Measurements from ENCODE around the gene PDZD2.
"Not testable (repeated sequence)": the region's sequence is repeated elsewhere in the genome, so short reads cannot be mapped to it uniquely, and the experiment has no call there.

Gene PDZD2

GRCh38 chr5:31638748-31639418 lies at the start of gene PDZD2:
Gene PDZD2, plus strand, starts transcription at chr5:31639131.
- Histone ChIP-seq H3K36me3 (ENCODE audit: insufficient read depth, low read length) (no peaks in the 10 kb centered on the region), H3K4me1 (ENCODE audit: insufficient read depth, low read length) (peaks cover 7% of the 10 kb centered on the region), H3K27me3 (ENCODE audit: control insufficient read depth in 1 of 2, insufficient read depth in 2 of 2, low read length in 2 of 2) (no peaks in the 10 kb centered on the region), H3K9me3 (ENCODE audit: low read length) (no peaks in the 10 kb centered on the region), H3K9ac (ENCODE audit: low read length) (no peak within 1 kb of the TSS), H3K4me3 (ENCODE audit: low read depth in 1 of 2, low read length in 2 of 2) (peak within 1 kb of the TSS; percentile 58 to 67), H3K27ac (ENCODE audit: low read depth, low read length) (no peak within 1 kb of the TSS)

GRCh38 chr5:31593665-31594064 lies 45.3 kb upstream of the PDZD2 start:
- no peaks in the 10 kb centered on the region for H3K9me3 ChIP-seq (ENCODE audit: low read length)
- no peaks in the 10 kb centered on the region for H3K36me3 ChIP-seq (ENCODE audit: insufficient read depth, low read length)
- no peaks in the 10 kb centered on the region for H3K27me3 ChIP-seq (ENCODE audit: control insufficient read depth in 1 of 2, insufficient read depth in 2 of 2, low read length in 2 of 2)
- no peak overlapping the region for H3K9ac ChIP-seq (ENCODE audit: low read length)
- H3K4me1 ChIP-seq (ENCODE audit: insufficient read depth, low read length), result no peaks in the 10 kb centered on the region
- H3K27ac ChIP-seq (ENCODE audit: low read depth, low read length), result no peak overlapping the region
- no peak overlapping the region for H3K4me3 ChIP-seq (ENCODE audit: low read depth in 1 of 2, low read length in 2 of 2)

GRCh38 chr5:31596354-31596753 lies 42.6 kb upstream of the PDZD2 start:
- H3K4me1 ChIP-seq (ENCODE audit: insufficient read depth, low read length), result no peaks in the 10 kb centered on the region
- H3K4me3 ChIP-seq (ENCODE audit: low read depth in 1 of 2, low read length in 2 of 2), result no peak overlapping the region
- H3K9me3 ChIP-seq (ENCODE audit: low read length), result no peaks in the 10 kb centered on the region
- no peak overlapping the region for H3K9ac ChIP-seq (ENCODE audit: low read length)
- no peaks in the 10 kb centered on the region for H3K27me3 ChIP-seq (ENCODE audit: control insufficient read depth in 1 of 2, insufficient read depth in 2 of 2, low read length in 2 of 2)
- no peak overlapping the region for H3K27ac ChIP-seq (ENCODE audit: low read depth, low read length)
- no peaks in the 10 kb centered on the region for H3K36me3 ChIP-seq (ENCODE audit: insufficient read depth, low read length)

- no peaks in the 10 kb centered on the region for H3K36me3 ChIP-seq (ENCODE audit: insufficient read depth, low read length)
- H3K4me1 ChIP-seq (ENCODE audit: insufficient read depth, low read length), result no peaks in the 10 kb centered on the region
- H3K9ac ChIP-seq (ENCODE audit: low read length), result no peak overlapping the region
- no peaks in the 10 kb centered on the region for H3K9me3 ChIP-seq (ENCODE audit: low read length)
- no peaks in the 10 kb centered on the region for H3K27me3 ChIP-seq (ENCODE audit: control insufficient read depth in 1 of 2, insufficient read depth in 2 of 2, low read length in 2 of 2)
- H3K4me3 ChIP-seq (ENCODE audit: low read depth in 1 of 2, low read length in 2 of 2), result no peak overlapping the region
- H3K27ac ChIP-seq (ENCODE audit: low read depth, low read length), result no peak overlapping the region
Measured at GRCh38 chr5:31598640-31599611, 40.0 kb upstream of the PDZD2 start.

- not testable (repeated sequence) for H3K9me3 ChIP-seq (ENCODE audit: low read length); H3K36me3 ChIP-seq (ENCODE audit: insufficient read depth, low read length); H3K9ac ChIP-seq (ENCODE audit: low read length); H3K4me1 ChIP-seq (ENCODE audit: insufficient read depth, low read length); H3K27ac ChIP-seq (ENCODE audit: low read depth, low read length); H3K4me3 ChIP-seq (ENCODE audit: low read depth in 1 of 2, low read length in 2 of 2); H3K27me3 ChIP-seq (ENCODE audit: control insufficient read depth in 1 of 2, insufficient read depth in 2 of 2, low read length in 2 of 2)
Measured at GRCh38 chr5:31602305-31602704, 36.6 kb upstream of the PDZD2 start.

GRCh38 chr5:31604240-31604639 lies 34.7 kb upstream of the PDZD2 start:
- H3K4me1 ChIP-seq (ENCODE audit: insufficient read depth, low read length), result no peaks in the 10 kb centered on the region
- H3K9ac ChIP-seq (ENCODE audit: low read length), result no peak overlapping the region
- no peak overlapping the region for H3K4me3 ChIP-seq (ENCODE audit: low read depth in 1 of 2, low read length in 2 of 2)
- H3K36me3 ChIP-seq (ENCODE audit: insufficient read depth, low read length), result no peaks in the 10 kb centered on the region
- H3K9me3 ChIP-seq (ENCODE audit: low read length), result no peaks in the 10 kb centered on the region
- H3K27ac ChIP-seq (ENCODE audit: low read depth, low read length), result no peak overlapping the region
- no peaks in the 10 kb centered on the region for H3K27me3 ChIP-seq (ENCODE audit: control insufficient read depth in 1 of 2, insufficient read depth in 2 of 2, low read length in 2 of 2)

GRCh38 chr5:31604644-31605043 lies 34.3 kb upstream of the PDZD2 start:
- Histone ChIP-seq H3K36me3 (ENCODE audit: insufficient read depth, low read length) (no peaks in the 10 kb centered on the region), H3K4me1 (ENCODE audit: insufficient read depth, low read length) (no peaks in the 10 kb centered on the region), H3K9ac (ENCODE audit: low read length) (no peak overlapping the region), H3K9me3 (ENCODE audit: low read length) (no peaks in the 10 kb centered on the region), H3K27me3 (ENCODE audit: control insufficient read depth in 1 of 2, insufficient read depth in 2 of 2, low read length in 2 of 2) (no peaks in the 10 kb centered on the region), H3K4me3 (ENCODE audit: low read depth in 1 of 2, low read length in 2 of 2) (no peak overlapping the region), H3K27ac (ENCODE audit: low read depth, low read length) (no peak overlapping the region)

GRCh38 chr5:31605920-31606319 lies 33.0 kb upstream of the PDZD2 start:
- no peak overlapping the region for H3K4me3 ChIP-seq (ENCODE audit: low read depth in 1 of 2, low read length in 2 of 2)
- H3K36me3 ChIP-seq (ENCODE audit: insufficient read depth, low read length), result no peaks in the 10 kb centered on the region
- H3K27ac ChIP-seq (ENCODE audit: low read depth, low read length), result no peak overlapping the region
- no peak overlapping the region for H3K9ac ChIP-seq (ENCODE audit: low read length)
- H3K4me1 ChIP-seq (ENCODE audit: insufficient read depth, low read length), result no peaks in the 10 kb centered on the region
- H3K27me3 ChIP-seq (ENCODE audit: control insufficient read depth in 1 of 2, insufficient read depth in 2 of 2, low read length in 2 of 2), result no peaks in the 10 kb centered on the region
- H3K9me3 ChIP-seq (ENCODE audit: low read length), result no peaks in the 10 kb centered on the region

- Histone ChIP-seq H3K27me3 (ENCODE audit: control insufficient read depth in 1 of 2, insufficient read depth in 2 of 2, low read length in 2 of 2) (no peaks in the 10 kb centered on the region), H3K9ac (ENCODE audit: low read length) (no peak overlapping the region), H3K4me1 (ENCODE audit: insufficient read depth, low read length) (no peaks in the 10 kb centered on the region), H3K9me3 (ENCODE audit: low read length) (no peaks in the 10 kb centered on the region), H3K27ac (ENCODE audit: low read depth, low read length) (no peak overlapping the region), H3K36me3 (ENCODE audit: insufficient read depth, low read length) (no peaks in the 10 kb centered on the region), H3K4me3 (ENCODE audit: low read depth in 1 of 2, low read length in 2 of 2) (no peak overlapping the region)
Measured at GRCh38 chr5:31607546-31607945, 31.4 kb upstream of the PDZD2 start.

- Histone ChIP-seq H3K27ac (ENCODE audit: low read depth, low read length) (no peak overlapping the region), H3K4me3 (ENCODE audit: low read depth in 1 of 2, low read length in 2 of 2) (no peak overlapping the region), H3K4me1 (ENCODE audit: insufficient read depth, low read length) (no peaks in the 10 kb centered on the region)
Measured at GRCh38 chr5:31611002-31611401, 27.9 kb upstream of the PDZD2 start.

GRCh38 chr5:31613651-31614050 lies 25.3 kb upstream of the PDZD2 start:
- Histone ChIP-seq H3K4me3 (ENCODE audit: low read depth in 1 of 2, low read length in 2 of 2) (no peak overlapping the region), H3K9ac (ENCODE audit: low read length) (no peak overlapping the region), H3K4me1 (ENCODE audit: insufficient read depth, low read length) (no peaks in the 10 kb centered on the region), H3K9me3 (ENCODE audit: low read length) (no peaks in the 10 kb centered on the region), H3K27me3 (ENCODE audit: control insufficient read depth in 1 of 2, insufficient read depth in 2 of 2, low read length in 2 of 2) (no peaks in the 10 kb centered on the region), H3K27ac (ENCODE audit: low read depth, low read length) (no peak overlapping the region), H3K36me3 (ENCODE audit: insufficient read depth, low read length) (no peaks in the 10 kb centered on the region)

More at GRCh38 chr5:31611002-31611401, 27.9 kb upstream of the PDZD2 start:
- Histone ChIP-seq H3K9ac (ENCODE audit: low read length) (no peak overlapping the region), H3K27me3 (ENCODE audit: control insufficient read depth in 1 of 2, insufficient read depth in 2 of 2, low read length in 2 of 2) (no peaks in the 10 kb centered on the region), H3K9me3 (ENCODE audit: low read length) (no peaks in the 10 kb centered on the region), H3K36me3 (ENCODE audit: insufficient read depth, low read length) (no peaks in the 10 kb centered on the region)

Measured in muscle layer of colon (tissue), 2 donors.